Upper lobe of left lung (tissue), 6 donors: ENCODE results near the gene SLC7A6OS. TPM values are rescaled to one million over a fixed set of nuclear protein-coding genes. Genes with fewer than 3 reads are reported as not detected.

Source experiments
- ATAC-seq, 2 donors: fragments of 200-7000 bp; cut with Tn5 transposase; one replicate each; pipeline ENCODE4 v1.9.1; 2022; ENCODE audit warnings: mild to moderate bottlenecking in 2 of 2, moderate library complexity in 2 of 2; ENCODE audit not compliant: low FRiP score in 2 of 2
- DNase-seq, 2 donors: peaks; one replicate each; pipeline ENCODE4 v3.0.0-alpha.2; 2019 to 2020
- H3K27ac ChIP-seq, 4 donors: fragments of 200-600 bp; sonication (generic); one replicate each; pipeline ENCODE4 v1.5.1; 2016 to 2019
- H3K27me3 ChIP-seq, 4 donors: fragments of 200-600 bp; sonication (generic); one replicate each; pipeline ENCODE4 v1.5.1; 2017 to 2019
- H3K36me3 ChIP-seq, 4 donors: fragments of 200-600 bp; sonication (generic); one replicate each; pipeline ENCODE4 v1.5.1; 2016 to 2019
- H3K4me1 ChIP-seq, 4 donors: fragments of 200-600 bp; sonication (generic); one replicate each; pipeline ENCODE4 v1.5.1; 2018 to 2019
- H3K4me3 ChIP-seq, 4 donors: fragments of 200-600 bp; sonication (generic); one replicate each; pipeline ENCODE4 v1.5.1; 2017 to 2019; ENCODE audit warnings: mild to moderate bottlenecking in 2 of 4, moderate library complexity in 1 of 4
- H3K9me3 ChIP-seq, 4 donors: fragments of 200-600 bp; sonication (generic); one replicate each; pipeline ENCODE4 v1.5.1; 2018 to 2019
- EP300 ChIP-seq, 4 donors: sonication (generic); formaldehyde crosslinking; IDR thresholded peaks; one replicate each; pipeline ENCODE4 v1.5.1; 2017; ENCODE audit warnings: antibody characterized with exemption in 4 of 4, control low read depth in 2 of 4
- POLR2A ChIP-seq, 4 donors: fragments of 450-650 bp; IDR thresholded peaks; one replicate each; pipeline ENCODE4 v1.5.1; 2016 to 2017; ENCODE audit warnings: antibody characterized with exemption in 4 of 4, mild to moderate bottlenecking in 2 of 4
- POLR2AphosphoS5 ChIP-seq, 2 donors: sonication (generic); formaldehyde crosslinking; IDR thresholded peaks; one replicate each; pipeline ENCODE4 v1.5.1; 2017; ENCODE audit warnings: antibody characterized with exemption in 2 of 2
- WGBS, 2 donors: methylation state at CpG; one replicate each; pipeline ENCODE4 v1.1.5; 2017 to 2018; 5-methylcytosine and 5-hydroxymethylcytosine counted together
- total RNA-seq, 6 donors: library from RNA; depleted of rRNA in 4 of 6; stranded (reverse); fragments of >200 nt in 4 of 6; gene quantifications; one replicate each; pipeline versions ENCODE4 v1.1.0 to v1.2.1, GENCODE V29; 2016 to 2021
- TF ChIP-seq, protein P1 (sequence below), 6 experiments: fragments of 450-650 bp in 4 of 6; fragments of 200-600 bp in 2 of 6; sonication (generic) in 2 of 6; IDR thresholded peaks; one replicate each; pipeline ENCODE4 v1.5.1; 2016 to 2019; ENCODE audit warnings: antibody characterized with exemption in 6 of 6
- donor health status: DM: no; HTN: no; CAD: no; lungs with moderate emphysema.
- donor health status: DM: no; HTN: yes; CAD: no; lungs with severe emphysema.

Gene SLC7A6OS
- total RNA-seq, 6 donors from 2014 or later: 9.9 to 35.6 (median 18.5) TPM

DNA sequence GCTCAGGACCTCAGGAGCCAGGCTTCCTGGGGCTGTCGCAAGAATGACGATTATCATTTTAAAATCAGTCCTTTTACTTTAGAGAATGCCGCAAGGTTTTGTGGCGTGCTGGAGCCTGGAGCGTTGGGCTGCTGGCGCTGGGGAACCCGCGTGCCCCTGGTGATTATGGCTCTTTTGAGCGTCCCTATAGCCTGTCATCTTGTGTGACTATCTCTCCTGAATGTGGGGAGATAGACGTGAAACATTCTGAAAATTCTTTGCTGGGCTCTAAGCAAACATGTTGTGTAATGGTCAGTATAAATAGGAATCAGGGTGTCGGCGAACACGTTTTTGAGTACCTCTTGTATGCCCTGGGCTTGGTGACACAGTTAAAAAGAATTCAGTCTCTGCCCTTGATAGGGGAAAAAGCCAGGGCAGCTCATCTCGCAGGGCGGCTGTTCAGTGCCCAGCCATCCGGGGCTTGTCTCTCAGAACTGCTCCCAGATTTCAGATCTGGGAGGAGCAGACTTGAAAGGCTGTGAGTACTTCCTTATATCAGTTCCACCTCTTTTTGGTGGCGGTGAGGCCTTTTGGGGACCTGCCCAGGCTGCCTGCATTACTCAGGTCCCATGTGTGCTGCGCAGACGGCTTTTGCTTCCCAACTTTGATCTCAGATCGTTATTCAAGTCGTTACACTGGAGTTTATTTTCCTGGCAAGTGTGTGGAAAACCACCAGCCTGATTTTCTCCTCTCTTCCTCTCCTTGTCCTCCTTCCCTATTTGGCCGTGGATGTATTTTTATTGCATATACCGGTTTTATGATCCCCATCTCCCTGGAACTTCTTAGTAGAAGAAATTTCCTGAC is 45.4 kb downstream of the SLC7A6OS start:
- no peaks in the 10 kb centered on the region for H3K27me3 ChIP-seq
- peaks cover 17 to 35% (median 22%) of the 10 kb centered on the region in 4 donors for H3K4me1 ChIP-seq
- H3K27ac ChIP-seq: peak overlapping the region; percentile 97 to 99 (median 98)
- 5 to 6% methylated on average over 22 to 23 of the region's 23 CpGs for WGBS, 2 donors
- peak overlapping the region; percentile 89 to 94 (median 91) for H3K4me3 ChIP-seq
- H3K9me3 ChIP-seq: no peaks in the 10 kb centered on the region
- DNase-seq (peak in 1 of 2 donors; percentile 83), ATAC-seq (peak; percentile 74 to 90)
- TF ChIP-seq POLR2A (IDR thresholded peaks at IDR 0.05): peak in 2 of 4 donors; percentile 45 to 47
- TF ChIP-seq, protein P1, sequence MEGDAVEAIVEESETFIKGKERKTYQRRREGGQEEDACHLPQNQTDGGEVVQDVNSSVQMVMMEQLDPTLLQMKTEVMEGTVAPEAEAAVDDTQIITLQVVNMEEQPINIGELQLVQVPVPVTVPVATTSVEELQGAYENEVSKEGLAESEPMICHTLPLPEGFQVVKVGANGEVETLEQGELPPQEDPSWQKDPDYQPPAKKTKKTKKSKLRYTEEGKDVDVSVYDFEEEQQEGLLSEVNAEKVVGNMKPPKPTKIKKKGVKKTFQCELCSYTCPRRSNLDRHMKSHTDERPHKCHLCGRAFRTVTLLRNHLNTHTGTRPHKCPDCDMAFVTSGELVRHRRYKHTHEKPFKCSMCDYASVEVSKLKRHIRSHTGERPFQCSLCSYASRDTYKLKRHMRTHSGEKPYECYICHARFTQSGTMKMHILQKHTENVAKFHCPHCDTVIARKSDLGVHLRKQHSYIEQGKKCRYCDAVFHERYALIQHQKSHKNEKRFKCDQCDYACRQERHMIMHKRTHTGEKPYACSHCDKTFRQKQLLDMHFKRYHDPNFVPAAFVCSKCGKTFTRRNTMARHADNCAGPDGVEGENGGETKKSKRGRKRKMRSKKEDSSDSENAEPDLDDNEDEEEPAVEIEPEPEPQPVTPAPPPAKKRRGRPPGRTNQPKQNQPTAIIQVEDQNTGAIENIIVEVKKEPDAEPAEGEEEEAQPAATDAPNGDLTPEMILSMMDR (IDR thresholded peaks at IDR 0.05): no peak
- peak; percentile 46 to 67 for TF ChIP-seq POLR2AphosphoS5 (IDR thresholded peaks at IDR 0.05)
- peak in 1 of 4 donors; percentile 79 for TF ChIP-seq EP300 (IDR thresholded peaks at IDR 0.05)
- peaks cover 0 to 8% (median 3%) of the 10 kb centered on the region in 4 donors for H3K36me3 ChIP-seq

DNA sequence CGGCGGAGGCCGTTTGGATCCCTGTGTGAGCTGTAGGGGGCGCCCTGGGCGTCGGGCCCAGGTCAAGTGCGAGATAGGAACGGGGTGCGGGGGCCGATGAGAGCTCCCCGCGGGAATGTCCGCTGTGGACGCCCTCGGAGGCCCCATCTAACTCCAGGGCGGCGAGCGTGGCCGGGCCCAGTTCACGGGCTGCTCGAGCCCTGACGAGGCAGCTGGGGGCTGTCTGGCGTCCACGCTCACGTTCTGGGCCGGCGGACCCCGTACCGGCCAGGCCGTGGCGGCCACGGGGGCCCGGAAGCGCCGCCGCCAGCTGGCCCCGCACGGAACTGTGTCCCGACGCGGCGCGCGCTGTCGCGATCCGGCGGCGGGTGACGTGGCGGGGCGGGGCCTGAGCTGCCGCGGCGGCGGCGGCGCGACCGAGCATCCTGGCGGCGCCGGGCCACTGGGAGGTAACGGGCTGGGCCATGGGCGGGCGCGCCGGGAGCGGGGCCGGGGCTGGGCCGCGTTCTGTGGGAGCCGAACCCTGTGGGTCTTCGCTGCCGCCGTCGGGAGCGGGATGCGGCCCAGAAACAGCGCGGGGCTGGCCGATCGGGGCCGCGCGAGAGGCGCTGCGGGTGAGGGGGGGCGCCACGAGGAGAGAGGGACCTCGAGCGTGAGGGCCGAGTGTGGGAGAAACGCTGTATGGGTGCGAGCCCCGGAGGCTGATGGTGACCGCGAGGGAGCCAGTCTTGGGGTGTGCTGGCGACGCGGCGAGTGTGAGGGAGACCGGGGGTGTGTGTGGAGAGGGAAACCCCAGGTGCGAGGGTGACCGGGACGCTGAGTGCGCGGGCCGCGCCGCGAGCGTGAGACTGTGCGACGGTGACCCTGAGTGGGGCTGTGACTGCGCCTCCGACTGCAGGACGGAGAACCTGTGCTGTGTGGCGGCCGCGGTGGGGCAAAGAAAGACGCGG is 46.3 kb downstream of the SLC7A6OS start, which contains the start of gene SLC7A6:
TSS of gene SLC7A6 (plus strand) at position 399 of the 950 bp plus-strand sequence. CDS start 10,201 bp downstream, outside the sequence.
- TF ChIP-seq, protein P1 (IDR thresholded peaks at IDR 0.05): peak; percentile 61 to 95 (median 88)
- TF ChIP-seq EP300 (IDR thresholded peaks at IDR 0.05) (no peak), POLR2AphosphoS5 (IDR thresholded peaks at IDR 0.05) (peak; percentile 18 to 52), POLR2A (IDR thresholded peaks at IDR 0.05) (peak in 3 of 4 donors; percentile 70 to 81 (median 76))
- Histone ChIP-seq H3K27ac (peak within 1 kb of the TSS; percentile 97 to 99 (median 98)), H3K4me3 (peak within 1 kb of the TSS; percentile 89 to 94 (median 91)), H3K9me3 (no peaks in the 10 kb centered on the region), H3K27me3 (no peaks in the 10 kb centered on the region), H3K4me1 (peaks cover 17 to 35% (median 22%) of the 10 kb centered on the region in 4 donors), H3K36me3 (peaks cover 0 to 17% (median 12%) of the 10 kb centered on the region in 4 donors)
- 0 to 1% methylated on average over 44 to 67 of the region's 123 CpGs for WGBS, 2 donors
- peak; percentile 71 to 92 for ATAC-seq
- DNase-seq: peak; percentile 86 to 97

DNA sequence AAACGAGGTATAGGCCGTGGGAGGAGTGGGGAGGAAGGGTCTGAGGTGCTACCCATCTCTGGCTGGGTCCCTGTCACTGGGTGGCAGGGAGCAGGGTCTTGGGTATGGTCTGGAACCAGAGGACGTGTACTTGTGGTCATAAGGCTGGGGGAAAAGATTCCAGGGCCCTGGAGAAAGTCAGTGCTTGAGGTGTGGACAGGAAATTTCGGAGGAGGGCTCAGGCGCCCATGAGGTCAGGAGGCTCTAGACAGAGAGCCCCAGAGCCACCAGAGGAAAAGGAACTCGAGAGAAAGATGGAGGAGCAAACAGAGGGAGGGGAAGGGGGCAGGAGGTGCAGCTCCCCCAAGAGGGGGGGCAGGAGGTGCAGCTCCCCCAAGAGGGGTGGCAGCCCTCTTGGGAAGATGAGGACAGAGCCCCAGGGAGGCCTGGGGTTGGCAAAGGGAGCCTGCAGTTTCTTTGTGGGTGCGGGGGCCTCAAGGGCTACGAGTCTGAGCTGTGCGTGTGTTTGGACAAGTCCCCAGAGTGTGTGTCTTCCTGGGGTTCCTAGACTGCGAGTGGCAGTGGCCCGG is 47.1 kb downstream of the SLC7A6OS start:
- Histone ChIP-seq H3K9me3 (no peaks in the 10 kb centered on the region), H3K27ac (peak overlapping the region; percentile 97 to 99 (median 98)), H3K4me1 (peaks cover 17 to 35% (median 22%) of the 10 kb centered on the region in 4 donors), H3K27me3 (no peaks in the 10 kb centered on the region), H3K36me3 (peaks cover 0 to 24% (median 18%) of the 10 kb centered on the region in 4 donors), H3K4me3 (peak overlapping the region; percentile 40 to 94 (median 90))
- 46 to 59% methylated on average over 7 to 10 of the region's 11 CpGs for WGBS, 2 donors
- TF ChIP-seq EP300 (IDR thresholded peaks at IDR 0.05): no peak
- no peak for TF ChIP-seq POLR2AphosphoS5 (IDR thresholded peaks at IDR 0.05)
- DNase-seq (no peak), ATAC-seq (no peak)

DNA sequence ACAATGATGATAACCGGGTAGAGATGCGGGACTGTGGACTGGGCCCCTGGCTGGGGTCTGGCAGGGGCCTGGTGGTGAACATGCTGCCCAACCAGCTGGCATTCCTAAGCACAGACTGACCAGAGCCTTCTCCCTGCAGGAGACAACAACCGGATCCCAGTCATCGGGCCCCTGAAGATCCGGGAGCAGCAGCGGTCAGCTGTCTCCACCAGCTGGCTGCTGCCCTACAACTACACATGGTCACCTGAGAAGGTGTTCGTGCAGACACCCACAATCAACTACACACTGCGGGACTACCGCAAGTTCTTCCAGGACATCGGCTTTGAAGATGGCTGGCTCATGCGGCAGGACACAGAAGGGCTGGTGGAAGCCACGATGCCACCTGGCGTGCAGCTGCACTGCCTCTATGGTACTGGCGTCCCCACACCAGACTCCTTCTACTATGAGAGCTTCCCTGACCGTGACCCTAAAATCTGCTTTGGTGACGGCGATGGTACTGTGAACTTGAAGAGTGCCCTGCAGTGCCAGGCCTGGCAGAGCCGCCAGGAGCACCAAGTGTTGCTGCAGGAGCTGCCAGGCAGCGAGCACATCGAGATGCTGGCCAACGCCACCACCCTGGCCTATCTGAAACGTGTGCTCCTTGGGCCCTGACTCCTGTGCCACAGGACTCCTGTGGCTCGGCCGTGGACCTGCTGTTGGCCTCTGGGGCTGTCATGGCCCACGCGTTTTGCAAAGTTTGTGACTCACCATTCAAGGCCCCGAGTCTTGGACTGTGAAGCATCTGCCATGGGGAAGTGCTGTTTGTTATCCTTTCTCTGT is 51.5 kb downstream of the SLC7A6OS start:
- peaks cover 5 to 60% (median 40%) of the 10 kb centered on the region in 4 donors for H3K36me3 ChIP-seq
- ATAC-seq (no peak), DNase-seq (peak in 1 of 2 donors; percentile 51)
- H3K4me1 ChIP-seq: peaks cover 5 to 22% (median 14%) of the 10 kb centered on the region in 4 donors
- no peak overlapping the region for H3K27ac ChIP-seq
- 93% methylated on average over 7 to 27 of the region's 27 CpGs for WGBS, 2 donors
- TF ChIP-seq POLR2A (IDR thresholded peaks at IDR 0.05) (no peak), EP300 (IDR thresholded peaks at IDR 0.05) (no peak), POLR2AphosphoS5 (IDR thresholded peaks at IDR 0.05) (no peak)
- TF ChIP-seq, protein P1 (IDR thresholded peaks at IDR 0.05): no peak
- no peaks in the 10 kb centered on the region for H3K27me3 ChIP-seq
- H3K4me3 ChIP-seq: no peak overlapping the region
- no peaks in the 10 kb centered on the region for H3K9me3 ChIP-seq
